HG02981 (cell line): ENCODE measurements around the gene SMPX.

ENCODE experiments used
- ATAC-seq: cut with Tn5 transposase; IDR thresholded peaks from one replicate; pipeline ENCODE4 v1.9.1; 2021; ENCODE audit warnings: mild to moderate bottlenecking, moderate library complexity; ENCODE audit not compliant: unreplicated experiment

SMPX gene

GRCh38 chrX:21744721-21745120 is 13.2 kb downstream of the SMPX start:
- no peak for ATAC-seq

GRCh38 chrX:21744060-21744459 is 13.9 kb downstream of the SMPX start:
- ATAC-seq = no peak

- no peak for ATAC-seq
Observed at GRCh38 chrX:21741869-21742701, 15.8 kb downstream of the SMPX start.

GRCh38 chrX:21741364-21741763 is 16.6 kb downstream of the SMPX start:
- no peak for ATAC-seq

- no peak for ATAC-seq
Observed at GRCh38 chrX:21740329-21741274, 17.3 kb downstream of the SMPX start.

GRCh38 chrX:21738950-21739287 is 19.0 kb downstream of the SMPX start:
- ATAC-seq = no peak

GRCh38 chrX:21738210-21738949 is 19.5 kb downstream of the SMPX start:
- ATAC-seq = no peak

- no peak for ATAC-seq
Observed at GRCh38 chrX:21735768-21736127, 22.2 kb downstream of the SMPX start.

- no peak for ATAC-seq
Observed at GRCh38 chrX:21735038-21735767, 22.7 kb downstream of the SMPX start.

- no peak for ATAC-seq
Observed at GRCh38 chrX:21734175-21734574, 23.7 kb downstream of the SMPX start.

GRCh38 chrX:21733705-21734104 is 24.2 kb downstream of the SMPX start:
- ATAC-seq = no peak

- no peak for ATAC-seq
Observed at GRCh38 chrX:21730026-21730425, 27.9 kb downstream of the SMPX start.

GRCh38 chrX:21728276-21728968 is 29.5 kb downstream of the SMPX start:
- ATAC-seq = no peak

GRCh38 chrX:21725916-21726315 is 32.0 kb downstream of the SMPX start:
- no peak for ATAC-seq

GRCh38 chrX:21725496-21725895 is 32.4 kb downstream of the SMPX start:
- ATAC-seq = no peak

GRCh38 chrX:21723814-21724213 is 34.1 kb downstream of the SMPX start:
- no peak for ATAC-seq

GRCh38 chrX:21723084-21723483 is 34.8 kb downstream of the SMPX start:
- no peak for ATAC-seq

- ATAC-seq = no peak
Observed at GRCh38 chrX:21721195-21721594, 36.7 kb downstream of the SMPX start.

- ATAC-seq = no peak
Observed at GRCh38 chrX:21718575-21718974, 39.3 kb downstream of the SMPX start.

GRCh38 chrX:21717802-21718201 is 40.1 kb downstream of the SMPX start:
- no peak for ATAC-seq
